ENCODE measurements around the gene GJC2.

The GJC2 gene

DNA sequence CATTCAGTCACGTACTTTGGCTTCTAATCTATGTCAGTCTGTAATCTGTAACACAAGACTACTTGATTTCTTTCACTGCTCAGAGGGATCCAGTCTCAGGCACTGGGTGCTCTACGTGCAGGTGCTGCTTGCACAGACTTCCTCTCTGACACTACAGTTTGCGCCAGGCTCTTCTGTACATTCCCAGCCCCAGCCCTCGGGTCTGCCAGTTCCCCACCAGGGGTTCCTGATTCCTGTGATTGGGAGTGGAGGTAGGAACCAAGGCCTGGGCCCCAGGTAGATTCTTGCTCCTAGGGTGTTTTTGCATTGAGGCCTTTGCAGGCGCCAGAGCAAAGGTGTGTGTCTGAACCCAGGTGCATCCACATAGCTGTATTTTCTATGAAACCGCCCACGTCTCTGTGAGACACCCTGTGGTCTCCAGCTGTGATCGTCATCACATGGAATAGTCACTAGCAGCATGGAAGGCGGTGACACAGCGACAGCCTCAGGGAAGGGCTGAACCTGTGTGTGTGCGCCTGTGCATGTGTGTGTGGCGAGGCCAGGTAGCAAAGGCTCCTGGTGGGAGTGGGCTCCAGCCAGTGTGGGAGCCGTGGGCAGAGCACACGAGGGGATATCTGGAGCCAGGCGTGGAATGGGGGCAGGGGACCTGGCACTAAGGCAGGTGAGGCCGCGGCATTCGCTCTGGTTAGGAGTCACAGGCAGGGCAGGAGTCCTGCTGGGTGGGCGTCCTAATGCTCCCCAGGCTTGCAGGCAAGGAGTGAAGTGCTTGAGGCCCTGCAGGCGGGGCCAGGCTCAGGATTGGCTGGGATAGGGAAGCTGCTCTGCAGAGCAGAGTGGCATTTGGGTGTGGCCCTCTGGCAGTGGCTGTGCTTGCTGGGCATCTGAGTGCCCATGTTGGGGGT lies 5.2 kb downstream of the GJC2 start:
- no peak for TF ChIP-seq CTCF (IDR thresholded peaks at IDR 0.05; ENCODE audit: extremely low read depth, missing control alignments)
- DNase-seq (ENCODE audit: low spot score): no peak

DNA sequence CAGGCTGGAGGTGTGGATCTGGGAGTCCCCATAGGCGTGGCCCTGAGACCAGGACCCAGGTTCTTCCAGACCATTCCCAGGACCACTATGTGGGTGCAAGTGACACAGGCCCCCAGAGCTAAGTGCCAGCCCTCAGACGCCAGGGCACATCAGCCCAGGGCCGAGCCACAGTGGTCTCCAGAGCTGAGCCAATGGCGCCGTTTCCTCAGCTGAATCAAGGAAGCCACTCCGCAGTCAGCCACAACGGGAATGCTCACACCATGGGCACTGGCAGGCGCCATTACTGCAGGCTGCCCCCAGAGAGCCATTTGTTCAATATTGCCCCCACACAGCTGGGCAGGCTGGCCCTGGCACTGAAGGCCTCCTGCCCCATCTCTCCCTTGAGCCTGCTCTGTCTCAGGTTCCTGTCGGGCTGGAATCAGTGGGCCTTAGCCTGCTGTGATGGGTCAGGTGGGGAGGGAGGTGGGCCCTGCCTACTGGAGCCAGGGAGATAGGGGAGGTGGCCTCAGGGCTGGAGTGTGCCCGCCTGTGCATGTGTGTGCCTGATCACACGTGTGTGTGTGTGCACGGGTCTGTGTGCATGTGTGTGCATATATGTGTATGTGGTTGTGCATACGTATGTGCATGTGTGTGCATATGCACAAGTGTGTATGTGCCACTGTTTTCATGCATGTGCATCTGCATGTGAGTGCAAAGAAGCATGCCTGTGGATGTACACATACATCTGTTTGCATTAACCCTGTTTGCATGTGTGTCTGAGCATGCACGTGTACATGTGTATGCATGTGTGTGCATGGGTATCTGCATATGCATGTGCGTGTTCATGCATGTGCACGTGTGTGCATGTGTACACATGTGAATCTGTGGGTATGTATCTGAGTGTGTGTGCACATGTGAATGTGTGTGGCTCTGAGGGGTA lies 6.1 kb downstream of the GJC2 start:
- DNase-seq (ENCODE audit: low spot score): no peak
- no peak for TF ChIP-seq CTCF (IDR thresholded peaks at IDR 0.05; ENCODE audit: extremely low read depth, missing control alignments)

DNA sequence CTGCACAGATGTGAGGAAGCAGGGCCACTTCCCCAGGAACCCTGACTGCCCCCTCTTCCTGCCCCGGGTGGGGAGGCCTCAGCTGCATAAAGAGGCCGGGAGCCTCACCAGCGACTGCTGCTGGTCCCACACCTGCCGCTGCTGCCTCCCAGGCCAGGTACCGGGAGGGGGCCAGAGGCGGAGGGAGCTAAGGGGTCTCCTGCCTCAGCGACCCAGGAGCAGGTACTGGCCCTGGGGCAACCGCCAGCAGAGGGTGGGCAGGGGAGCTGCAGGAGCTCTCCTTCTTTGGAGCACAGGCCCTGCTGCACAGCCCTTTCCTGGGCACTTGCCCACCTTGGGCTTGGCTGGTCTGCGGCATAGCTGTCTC lies 6.8 kb downstream of the GJC2 start:
- DNase-seq (ENCODE audit: low spot score): no peak
- TF ChIP-seq CTCF (IDR thresholded peaks at IDR 0.05; ENCODE audit: extremely low read depth, missing control alignments): no peak

DNA sequence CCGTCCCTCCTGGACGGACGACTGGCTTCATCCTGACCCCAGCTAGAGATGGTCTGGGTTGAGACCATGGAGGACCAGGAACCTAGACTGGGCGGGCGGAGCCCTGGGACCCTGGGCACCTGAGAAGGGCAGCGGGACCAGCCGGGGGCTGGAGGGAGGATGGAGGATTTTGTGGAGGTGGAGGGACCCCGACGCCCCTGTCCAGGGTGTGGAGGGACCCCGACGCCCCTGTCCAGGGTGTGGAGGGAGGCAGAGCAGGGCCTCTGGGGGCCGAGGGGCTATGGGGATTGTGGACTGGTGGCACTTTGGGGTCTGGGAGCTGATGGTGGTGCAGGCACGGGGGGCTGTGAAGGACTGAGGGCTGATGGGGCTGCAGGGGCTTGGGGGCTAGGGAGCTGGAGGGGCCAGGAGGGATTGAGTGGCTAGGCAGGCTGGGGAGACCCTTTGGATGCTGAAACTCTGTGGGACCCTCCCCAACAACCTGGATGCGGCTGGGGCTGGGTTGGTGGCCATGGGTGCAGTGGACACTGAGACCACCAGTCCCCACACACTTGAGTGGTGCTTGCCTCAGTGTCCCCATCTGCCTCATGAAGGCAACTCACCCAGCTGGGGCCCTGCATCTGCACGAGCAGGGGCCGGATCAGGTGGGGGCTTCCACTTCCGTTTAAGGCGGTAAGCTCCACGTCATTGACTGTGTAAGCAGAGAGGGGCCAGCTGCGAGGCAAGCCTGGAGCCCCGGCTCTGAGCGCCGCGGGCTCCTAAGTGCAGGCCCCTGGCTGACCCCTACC lies 7.4 kb downstream of the GJC2 start:
- TF ChIP-seq CTCF (IDR thresholded peaks at IDR 0.05; ENCODE audit: extremely low read depth, missing control alignments): no peak
- DNase-seq (ENCODE audit: low spot score): no peak

- TF ChIP-seq CTCF (IDR thresholded peaks at IDR 0.05; ENCODE audit: extremely low read depth, missing control alignments): no peak
- DNase-seq (ENCODE audit: low spot score): no peak
Observed at GRCh38 chr1:228157729-228158126, 8.0 kb downstream of the GJC2 start.

DNA sequence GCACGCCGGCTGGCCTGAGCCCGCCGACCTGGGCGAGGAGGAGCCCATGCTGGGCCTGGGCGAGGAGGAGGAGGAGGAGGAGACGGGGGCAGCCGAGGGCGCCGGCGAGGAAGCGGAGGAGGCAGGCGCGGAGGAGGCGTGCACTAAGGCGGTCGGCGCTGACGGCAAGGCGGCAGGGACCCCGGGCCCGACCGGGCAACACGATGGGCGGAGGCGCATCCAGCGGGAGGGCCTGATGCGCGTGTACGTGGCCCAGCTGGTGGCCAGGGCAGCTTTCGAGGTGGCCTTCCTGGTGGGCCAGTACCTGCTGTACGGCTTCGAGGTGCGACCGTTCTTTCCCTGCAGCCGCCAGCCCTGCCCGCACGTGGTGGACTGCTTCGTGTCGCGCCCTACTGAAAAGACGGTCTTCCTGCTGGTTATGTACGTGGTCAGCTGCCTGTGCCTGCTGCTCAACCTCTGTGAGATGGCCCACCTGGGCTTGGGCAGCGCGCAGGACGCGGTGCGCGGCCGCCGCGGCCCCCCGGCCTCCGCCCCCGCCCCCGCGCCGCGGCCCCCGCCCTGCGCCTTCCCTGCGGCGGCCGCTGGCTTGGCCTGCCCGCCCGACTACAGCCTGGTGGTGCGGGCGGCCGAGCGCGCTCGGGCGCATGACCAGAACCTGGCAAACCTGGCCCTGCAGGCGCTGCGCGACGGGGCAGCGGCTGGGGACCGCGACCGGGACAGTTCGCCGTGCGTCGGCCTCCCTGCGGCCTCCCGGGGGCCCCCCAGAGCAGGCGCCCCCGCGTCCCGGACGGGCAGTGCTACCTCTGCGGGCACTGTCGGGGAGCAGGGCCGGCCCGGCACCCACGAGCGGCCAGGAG lies 8.6 kb downstream of the GJC2 start:
- no peak for DNase-seq (ENCODE audit: low spot score)
- no peak for TF ChIP-seq CTCF (IDR thresholded peaks at IDR 0.05; ENCODE audit: extremely low read depth, missing control alignments)
